ENCODE measurements around the gene TLL2. TPM values are rescaled to one million over a fixed set of nuclear protein-coding genes. Genes with fewer than 3 reads are reported as not detected.
A peak's percentile ranks its signal among the peaks of the same experiment; 100 is the strongest.

The TLL2 gene
- polyA plus RNA-seq, 3 donors from 2014 or later = not detected

DNA sequence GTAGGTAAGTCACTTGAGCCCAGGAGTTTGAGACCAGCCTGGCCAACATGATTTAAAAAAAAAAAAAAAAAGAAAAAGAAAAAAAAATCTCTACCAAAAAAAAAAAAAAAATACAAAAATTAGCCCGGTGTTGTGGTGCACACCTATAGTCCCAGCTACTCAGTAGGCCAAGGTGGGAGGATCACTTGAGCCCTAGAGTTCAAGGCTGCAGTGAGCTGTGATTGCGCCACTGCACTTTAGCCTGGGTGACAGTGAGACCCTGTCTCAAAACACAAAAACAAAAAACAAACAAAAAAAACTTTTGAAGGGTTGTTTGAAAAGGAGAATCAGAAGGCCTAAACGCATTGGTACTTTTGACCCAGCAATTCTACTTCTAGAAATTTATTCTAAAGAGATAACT, 13.7 kb downstream of the TLL2 start:
- H3K4me3 Mint-ChIP-seq = no peak overlapping the region
- H3K27me3 Mint-ChIP-seq (ENCODE audit: low read depth in 3 of 3) = peaks cover 0 to 14% (median 9%) of the 10 kb centered on the region in 3 donors
- H3K27ac Mint-ChIP-seq = no peak overlapping the region
- no peaks in the 10 kb centered on the region for H3K9me3 Mint-ChIP-seq
- H3K4me1 Mint-ChIP-seq = no peaks in the 10 kb centered on the region
- no peaks in the 10 kb centered on the region for H3K36me3 Mint-ChIP-seq
- DNase-seq = no peak

- H3K4me1 Mint-ChIP-seq = no peaks in the 10 kb centered on the region
- no peaks in the 10 kb centered on the region for H3K9me3 Mint-ChIP-seq
- H3K36me3 Mint-ChIP-seq = no peaks in the 10 kb centered on the region
- H3K4me3 Mint-ChIP-seq = no peak overlapping the region
- DNase-seq = no peak
- no peak overlapping the region for H3K27ac Mint-ChIP-seq
- H3K27me3 Mint-ChIP-seq (ENCODE audit: low read depth in 3 of 3) = peaks cover 0 to 8% (median 7%) of the 10 kb centered on the region in 3 donors
Measured at GRCh38 chr10:96497391-96497790, 16.3 kb downstream of the TLL2 start.

DNA sequence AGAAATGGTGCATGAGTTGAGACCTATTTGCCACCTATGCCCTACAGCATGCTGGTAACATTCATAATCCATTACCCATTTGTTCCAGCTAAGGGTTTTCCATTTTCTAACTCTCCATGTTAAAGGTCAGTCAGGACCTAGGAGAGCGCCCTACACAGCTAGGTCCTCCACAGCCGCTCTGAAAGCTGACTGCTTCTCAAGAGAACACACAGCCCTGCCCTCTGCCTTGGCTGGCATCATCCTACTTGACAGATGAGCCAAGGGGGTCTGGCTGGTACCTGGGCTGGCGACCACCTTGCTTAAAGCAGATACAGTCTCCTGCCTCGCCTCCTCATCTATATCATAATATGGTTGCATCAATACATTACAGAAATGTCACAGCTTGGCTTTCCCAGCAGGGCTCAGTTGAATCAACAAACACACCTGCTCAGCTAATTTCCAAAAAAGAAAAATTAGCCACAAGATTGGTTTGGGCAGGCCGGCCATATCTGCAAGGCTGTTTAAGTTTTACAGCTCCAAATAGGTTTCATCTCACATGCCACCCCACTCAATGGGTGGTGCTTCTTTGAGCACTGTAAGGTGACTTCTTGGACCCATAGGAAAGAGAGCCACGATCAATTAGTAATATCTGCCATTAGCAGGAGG, 17.3 kb downstream of the TLL2 start:
- Mint-ChIP-seq H3K9me3 (no peaks in the 10 kb centered on the region), H3K27ac (no peak overlapping the region), H3K4me1 (no peaks in the 10 kb centered on the region), H3K27me3 (ENCODE audit: low read depth in 3 of 3) (peaks cover 0 to 10% (median 8%) of the 10 kb centered on the region in 3 donors), H3K4me3 (no peak overlapping the region), H3K36me3 (no peaks in the 10 kb centered on the region)
- DNase-seq = no peak

- Mint-ChIP-seq H3K9me3 (no peaks in the 10 kb centered on the region), H3K27me3 (ENCODE audit: low read depth in 3 of 3) (peaks cover 0 to 8% (median 8%) of the 10 kb centered on the region in 3 donors), H3K4me1 (no peaks in the 10 kb centered on the region)
Measured at GRCh38 chr10:96495544-96495943, 18.2 kb downstream of the TLL2 start.

GRCh38 chr10:96494694-96495093, 19.0 kb downstream of the TLL2 start:
- H3K27me3 Mint-ChIP-seq (ENCODE audit: low read depth in 3 of 3) = peaks cover 0 to 8% (median 8%) of the 10 kb centered on the region in 3 donors
- H3K9me3 Mint-ChIP-seq = no peaks in the 10 kb centered on the region
- no peak for DNase-seq
- H3K36me3 Mint-ChIP-seq = no peaks in the 10 kb centered on the region
- no peaks in the 10 kb centered on the region for H3K4me1 Mint-ChIP-seq
- H3K27ac Mint-ChIP-seq = no peak overlapping the region
- H3K4me3 Mint-ChIP-seq = no peak overlapping the region

More at GRCh38 chr10:96495544-96495943, 18.2 kb downstream of the TLL2 start:
- Mint-ChIP-seq H3K36me3 (no peaks in the 10 kb centered on the region), H3K4me3 (no peak overlapping the region), H3K27ac (no peak overlapping the region)
- no peak for DNase-seq

GRCh38 chr10:96493871-96494525, 19.7 kb downstream of the TLL2 start:
- H3K36me3 Mint-ChIP-seq = no peaks in the 10 kb centered on the region
- H3K27ac Mint-ChIP-seq = no peak overlapping the region
- H3K4me1 Mint-ChIP-seq = no peaks in the 10 kb centered on the region
- H3K4me3 Mint-ChIP-seq = no peak overlapping the region
- no peaks in the 10 kb centered on the region for H3K9me3 Mint-ChIP-seq
- peaks cover 0 to 8% (median 8%) of the 10 kb centered on the region in 3 donors for H3K27me3 Mint-ChIP-seq (ENCODE audit: low read depth in 3 of 3)
- DNase-seq = no peak

DNA sequence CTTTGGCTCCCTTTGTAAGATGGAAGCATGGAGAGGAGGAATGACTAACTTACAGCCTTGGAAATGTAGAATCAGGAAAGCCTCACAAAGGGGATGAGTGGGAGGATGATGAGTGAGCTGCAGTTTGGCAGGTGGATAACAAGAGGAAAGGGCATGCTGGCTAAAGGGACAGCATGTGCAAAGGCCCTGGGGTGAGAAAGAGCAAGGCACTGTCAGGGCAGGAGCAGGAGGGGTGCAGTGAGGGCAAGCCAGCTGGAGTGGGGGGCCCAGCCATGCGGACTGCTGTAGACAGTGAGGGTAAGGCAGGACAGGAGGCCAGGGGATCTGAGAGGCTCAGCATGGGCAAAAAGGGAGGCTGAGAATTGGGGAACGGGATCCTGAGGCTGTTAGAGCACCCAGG, 20.5 kb downstream of the TLL2 start:
- H3K9me3 Mint-ChIP-seq = no peaks in the 10 kb centered on the region

DNA sequence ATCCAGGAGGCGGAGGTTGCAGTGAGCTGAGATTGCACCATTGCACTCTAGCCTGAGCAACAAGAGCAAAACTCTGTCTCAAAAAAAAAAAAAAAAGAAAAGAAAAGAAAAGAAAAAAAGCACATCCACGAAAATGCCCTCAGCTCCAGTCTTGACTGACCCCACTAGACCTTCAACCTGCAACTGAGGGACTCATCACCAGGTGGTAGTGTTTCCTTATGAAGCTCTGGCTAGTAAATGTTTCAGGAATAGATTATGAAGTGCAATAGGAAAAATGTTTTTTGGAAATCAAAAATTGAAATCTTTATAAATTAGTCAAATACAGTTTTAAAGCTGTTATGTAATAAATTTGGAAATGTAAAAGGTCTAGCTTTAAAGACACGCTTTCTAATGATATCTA, 22.4 kb downstream of the TLL2 start:
- DNase-seq = no peak
- Mint-ChIP-seq H3K27me3 (ENCODE audit: low read depth in 3 of 3) (peaks cover 0 to 7% (median 6%) of the 10 kb centered on the region in 3 donors), H3K9me3 (no peaks in the 10 kb centered on the region)

More for the DNA sequence above, 20.5 kb downstream of the TLL2 start:
- no peak for DNase-seq
- no peak overlapping the region for H3K4me3 Mint-ChIP-seq
- H3K27ac Mint-ChIP-seq = peak overlapping the region in 1 of 6 donors; percentile 52
- H3K36me3 Mint-ChIP-seq = no peaks in the 10 kb centered on the region
- H3K27me3 Mint-ChIP-seq (ENCODE audit: low read depth in 3 of 3) = peaks cover 0 to 8% (median 8%) of the 10 kb centered on the region in 3 donors
- no peaks in the 10 kb centered on the region for H3K4me1 Mint-ChIP-seq

GRCh38 chr10:96488161-96488935, 25.4 kb downstream of the TLL2 start:
- no peaks in the 10 kb centered on the region for H3K36me3 Mint-ChIP-seq
- no peak overlapping the region for H3K4me3 Mint-ChIP-seq
- no peak overlapping the region for H3K27ac Mint-ChIP-seq
- no peaks in the 10 kb centered on the region for H3K9me3 Mint-ChIP-seq
- H3K4me1 Mint-ChIP-seq = no peaks in the 10 kb centered on the region
- H3K27me3 Mint-ChIP-seq (ENCODE audit: low read depth in 3 of 3) = peaks cover 4 to 9% (median 4%) of the 10 kb centered on the region in 3 donors
- DNase-seq = no peak

More for the DNA sequence above, 22.4 kb downstream of the TLL2 start:
- no peak overlapping the region for H3K4me3 Mint-ChIP-seq
- H3K27ac Mint-ChIP-seq = no peak overlapping the region
- no peaks in the 10 kb centered on the region for H3K36me3 Mint-ChIP-seq
- H3K4me1 Mint-ChIP-seq = no peaks in the 10 kb centered on the region

DNA sequence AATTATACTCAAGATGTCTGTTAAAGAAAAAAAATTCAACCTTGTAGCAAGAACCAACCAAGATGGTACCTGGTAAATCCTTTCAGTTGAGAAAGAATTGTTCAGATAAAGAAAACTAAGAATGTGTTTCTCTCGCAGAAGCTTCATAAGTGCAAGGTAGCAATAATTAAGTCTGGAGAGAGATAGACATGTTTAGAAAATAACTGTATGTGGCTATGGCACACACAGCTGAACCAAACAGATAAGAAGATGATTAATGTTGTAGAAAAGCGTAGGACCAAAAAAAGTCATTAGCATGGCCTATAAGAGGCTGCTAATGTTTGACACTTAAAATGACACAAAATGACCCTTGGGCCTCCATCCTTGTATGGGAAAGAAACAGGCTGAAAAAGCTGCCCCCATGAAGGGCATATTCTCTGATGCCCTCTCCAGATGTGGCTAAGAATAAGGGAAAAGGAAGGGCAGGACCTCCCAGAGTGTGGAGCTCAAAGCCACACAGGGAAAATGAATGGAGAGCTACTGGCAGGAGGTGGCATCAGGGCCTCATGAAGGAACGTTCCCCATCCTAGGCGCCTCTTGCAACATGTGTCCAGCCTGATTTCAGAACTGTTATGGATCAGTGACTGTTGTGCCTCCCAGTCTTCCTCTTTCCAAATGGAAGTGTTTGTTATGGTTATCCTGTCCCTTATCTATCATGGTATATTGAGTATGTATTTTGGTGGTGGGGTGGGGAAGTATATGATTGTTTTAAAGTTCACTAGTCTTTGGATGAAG, 30.7 kb downstream of the TLL2 start:
- peaks cover 4 to 12% (median 5%) of the 10 kb centered on the region in 3 donors for H3K27me3 Mint-ChIP-seq (ENCODE audit: low read depth in 3 of 3)
- H3K27ac Mint-ChIP-seq = no peak overlapping the region
- H3K4me1 Mint-ChIP-seq = no peaks in the 10 kb centered on the region

GRCh38 chr10:96478355-96478754, 35.4 kb downstream of the TLL2 start:
- Mint-ChIP-seq H3K27ac (no peak overlapping the region), H3K4me1 (no peaks in the 10 kb centered on the region), H3K27me3 (ENCODE audit: low read depth in 3 of 3) (peaks cover 4 to 13% (median 6%) of the 10 kb centered on the region in 3 donors), H3K9me3 (no peaks in the 10 kb centered on the region), H3K36me3 (no peaks in the 10 kb centered on the region), H3K4me3 (peak overlapping the region in 1 of 5 donors; percentile 12)
- DNase-seq = no peak

More for the DNA sequence above, 30.7 kb downstream of the TLL2 start:
- H3K36me3 Mint-ChIP-seq = no peaks in the 10 kb centered on the region
- DNase-seq = no peak
- H3K9me3 Mint-ChIP-seq = no peaks in the 10 kb centered on the region
- no peak overlapping the region for H3K4me3 Mint-ChIP-seq

- Mint-ChIP-seq H3K27ac (no peak overlapping the region), H3K27me3 (ENCODE audit: low read depth in 3 of 3) (peaks cover 6 to 13% (median 7%) of the 10 kb centered on the region in 3 donors), H3K9me3 (no peaks in the 10 kb centered on the region)
Measured at GRCh38 chr10:96473866-96474265, 39.9 kb downstream of the TLL2 start.

GRCh38 chr10:96470116-96470743, 43.5 kb downstream of the TLL2 start:
- H3K27ac Mint-ChIP-seq = peak overlapping the region in 3 of 6 donors; percentile 11 to 36 (median 18)
- peaks cover 5 to 20% (median 7%) of the 10 kb centered on the region in 3 donors for H3K27me3 Mint-ChIP-seq (ENCODE audit: low read depth in 3 of 3)
- H3K36me3 Mint-ChIP-seq = no peaks in the 10 kb centered on the region
- H3K4me1 Mint-ChIP-seq = peaks cover 3 to 6% of the 10 kb centered on the region in 2 donors
- peak; percentile 14 to 44 (median 33) for DNase-seq
- no peaks in the 10 kb centered on the region for H3K9me3 Mint-ChIP-seq
- H3K4me3 Mint-ChIP-seq = no peak overlapping the region

More at GRCh38 chr10:96473866-96474265, 39.9 kb downstream of the TLL2 start:
- no peak for DNase-seq
- Mint-ChIP-seq H3K36me3 (no peaks in the 10 kb centered on the region), H3K4me3 (no peak overlapping the region), H3K4me1 (peaks cover 3 to 6% of the 10 kb centered on the region in 2 donors)

All from immature natural killer cell (primary cell).